CD4-positive, alpha-beta T cell (primary cell): ENCODE measurements around the gene SMIM45.
A peak's percentile ranks its signal among the peaks of the same experiment; 100 is the strongest.

Experiments used
- ATAC-seq: fragments of 200-7000 bp; cut with Tn5 transposase; one replicate; pipeline ENCODE4 v1.10.0; 2022; ENCODE audit warnings: mild to moderate bottlenecking; ENCODE audit not compliant: poor library complexity
- CTCF ChIA-PET: fragments of 350-600 bp; sonication (Branson Sonifier 250); formaldehyde crosslinking; loops from one replicate; lab custom pipeline; 2021; ENCODE audit warnings: antibody characterized with exemption, inconsistent platforms; lab: Charles Lee
- POLR2A ChIA-PET: fragments of 350-600 bp; sonication (Branson Sonifier 250); formaldehyde crosslinking; loops from one replicate; lab custom pipeline; 2021; ENCODE audit warnings: antibody characterized with exemption, inconsistent platforms; lab: Charles Lee
- DNase-seq, 14 experiments: peaks; one replicate each; pipeline ENCODE4 v3.0.0-alpha.2; 2013 to 2020; ENCODE audit warnings: mixed read lengths in 2 of 14
- H3K27ac ChIP-seq, 2 donors: one replicate each; pipeline versions ENCODE4 v1.5.1 to v1.7.0; 2013; ENCODE audit warnings: low read length in 2 of 2, low read depth in 1 of 2, mild to moderate bottlenecking in 1 of 2
- H3K27me3 ChIP-seq, 2 experiments: 1 replicate in 1 of 2; 2 replicates in 1 of 2; pipeline versions ENCODE4 v1.6.1 to v1.7.0; 2013; ENCODE audit warnings: low read length in 2 of 2, control low read depth in 1 of 2, mild to moderate bottlenecking in 1 of 2, moderate library complexity in 1 of 2; ENCODE audit not compliant: insufficient read depth in 2 of 2, control insufficient read depth in 1 of 2
- H3K36me3 ChIP-seq: one replicate; pipeline ENCODE4 v1.6.1; 2013; ENCODE audit warnings: low read length, control low read depth; ENCODE audit not compliant: insufficient read depth
- H3K4me1 ChIP-seq: one replicate; pipeline ENCODE4 v1.6.1; 2013; ENCODE audit warnings: low read length, control low read depth; ENCODE audit not compliant: insufficient read depth
- H3K4me3 ChIP-seq: one replicate; pipeline ENCODE4 v1.5.1; 2013; ENCODE audit warnings: mild to moderate bottlenecking, low read length, moderate library complexity
- H3K9me3 ChIP-seq, 2 experiments: 1 replicate in 1 of 2; 2 replicates in 1 of 2; pipeline versions ENCODE4 v1.6.1 to v1.7.0; 2013; ENCODE audit warnings: low read length in 2 of 2, mild to moderate bottlenecking in 2 of 2, control low read depth in 1 of 2, moderate library complexity in 1 of 2; ENCODE audit not compliant: control insufficient read depth in 1 of 2, insufficient read depth in 1 of 2
- H3K27ac Mint-ChIP-seq: one replicate; pipeline ENCODE4 v1.8.0; 2020; ENCODE audit warnings: mixed read lengths
- H3K27me3 Mint-ChIP-seq: one replicate; pipeline ENCODE4 v1.8.0; 2021; ENCODE audit warnings: mixed read lengths
- H3K36me3 Mint-ChIP-seq: one replicate; pipeline ENCODE4 v1.8.0; 2021; ENCODE audit warnings: low read depth, mixed read lengths
- H3K4me1 Mint-ChIP-seq: one replicate; pipeline ENCODE4 v1.8.0; 2021; ENCODE audit warnings: low read depth, mixed read lengths
- H3K4me3 Mint-ChIP-seq: one replicate; pipeline ENCODE4 v1.8.0; 2020; ENCODE audit warnings: mild to moderate bottlenecking, mixed read lengths
- H3K9me3 Mint-ChIP-seq: one replicate; pipeline ENCODE4 v1.8.0; 2020; ENCODE audit warnings: mixed read lengths
- CTCF ChIP-seq: fragments of 200-600 bp; IDR thresholded peaks from one replicate; pipeline ENCODE4 v1.8.0; 2022; ENCODE audit warnings: antibody characterized with exemption, mild to moderate bottlenecking
- intact Hi-C, 2 experiments: fragments of 100-400 bp; cut with DNase I in 1 of 2; cut with micrococcal nuclease in 1 of 2; formaldehyde crosslinking; loops; one replicate each; pipeline versions ENCODE4 v1.15.1 to v1.9.0; 2023 to 2025; cut with DNase I, micrococcal nuclease

The SMIM45 gene

DNA sequence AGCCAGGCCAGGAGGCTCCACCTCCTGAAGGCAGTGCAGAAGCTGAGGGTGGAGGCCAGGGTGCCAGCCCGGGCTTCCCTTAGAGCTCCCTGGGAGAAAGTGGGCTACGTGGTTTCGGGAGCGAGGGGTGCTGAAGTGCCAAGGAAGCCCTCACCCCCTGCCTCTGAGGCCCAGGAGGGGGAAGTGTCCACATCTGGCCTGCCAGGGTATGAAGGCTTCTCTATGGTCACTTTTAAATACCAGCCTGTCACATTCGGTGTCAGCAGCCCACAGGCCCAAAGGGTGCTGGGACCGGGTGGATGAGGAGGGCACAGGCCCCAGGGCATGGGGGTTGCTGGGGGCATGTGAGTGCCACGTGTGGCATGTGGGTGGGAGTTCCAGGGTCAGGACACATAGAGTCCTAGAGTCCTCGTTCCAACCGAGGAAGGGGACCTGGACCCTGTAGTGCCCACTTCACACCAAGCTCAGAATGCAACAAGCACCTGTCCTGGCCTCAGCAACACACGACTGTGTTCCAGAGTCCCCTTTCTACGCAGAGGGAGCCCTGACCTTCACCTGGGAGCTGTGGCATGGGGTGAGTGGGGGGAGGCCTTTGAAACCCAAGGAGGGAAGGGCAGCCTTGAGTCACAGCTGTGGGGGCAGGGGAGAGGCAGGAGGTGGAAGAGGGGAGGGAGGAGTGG is 38.8 kb upstream of the SMIM45 start:
- Mint-ChIP-seq H3K27me3 (peaks cover 63% of the 10 kb centered on the region), H3K9me3 (no peaks in the 10 kb centered on the region), H3K4me1 (peaks cover 30% of the 10 kb centered on the region), H3K27ac (no peak overlapping the region), H3K36me3 (no peaks in the 10 kb centered on the region), H3K4me3 (peak overlapping the region; percentile 76)
- Histone ChIP-seq H3K4me3 (no peak overlapping the region), H3K27me3 (peaks cover 47 to 51% of the 10 kb centered on the region in 2 experiments), H3K9me3 (peaks cover 0 to 31% of the 10 kb centered on the region in 2 experiments), H3K27ac (no peak overlapping the region), H3K36me3 (no peaks in the 10 kb centered on the region), H3K4me1 (peaks cover 46% of the 10 kb centered on the region)
- ChIA-PET CTCF (interaction anchor here (1.6 to 2.1 kb wide), 2 partner anchors 13 to 216 kb away, joined by 8 to 13 read pairs; partner anchors contain the start of gene TNFRSF13C), POLR2A (interaction anchor here (1.6 kb wide), 1 partner anchor 27 kb away, joined by 8 read pairs; no protein-coding TSS in a partner anchor)
- ATAC-seq (no peak), DNase-seq (no peak)
- no peak for TF ChIP-seq CTCF
- intact Hi-C loops, result no loop called here

DNA sequence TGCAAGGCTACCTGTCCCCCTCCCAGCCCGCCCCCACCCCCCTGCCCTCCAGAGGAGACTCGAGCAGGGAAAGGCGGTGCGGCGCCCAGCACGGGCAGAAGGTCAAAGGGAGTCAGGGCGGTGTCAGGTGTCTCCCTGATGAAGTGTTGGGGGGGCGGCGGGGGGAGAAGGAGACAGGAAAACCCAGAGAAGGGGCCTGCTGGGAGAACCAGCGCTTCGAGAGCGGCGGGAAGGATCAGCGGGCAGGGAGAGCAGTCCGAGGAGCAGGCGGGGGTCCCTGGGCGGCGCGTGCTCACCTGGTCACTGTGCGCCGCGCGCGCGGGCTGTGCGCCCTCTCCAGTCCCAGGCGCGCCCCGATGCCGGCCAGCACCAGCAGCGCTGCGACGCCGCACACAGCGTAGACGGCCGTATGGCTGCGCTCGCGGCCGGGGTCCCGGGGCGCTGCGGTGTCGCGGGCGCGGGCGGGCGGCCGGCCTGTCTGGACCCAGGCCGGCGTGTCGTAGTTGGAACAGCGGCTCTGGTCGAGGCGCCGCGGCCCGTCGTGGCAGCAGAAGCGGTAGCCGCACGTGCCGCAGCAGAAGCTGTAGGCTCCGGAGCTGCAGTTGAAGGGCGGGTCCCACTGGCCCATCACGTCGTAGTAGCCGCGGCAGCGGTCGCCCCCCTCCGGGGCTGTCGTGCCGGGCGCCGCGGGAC is 38.0 kb upstream of the SMIM45 start:
- peaks cover 47 to 49% of the 10 kb centered on the region in 2 experiments for H3K27me3 ChIP-seq
- no peak for DNase-seq
- H3K36me3 ChIP-seq, result no peaks in the 10 kb centered on the region
- no peaks in the 10 kb centered on the region for H3K9me3 Mint-ChIP-seq
- H3K27me3 Mint-ChIP-seq, result peaks cover 57% of the 10 kb centered on the region
- H3K9me3 ChIP-seq, result peaks cover 0 to 31% of the 10 kb centered on the region in 2 experiments
- H3K4me1 Mint-ChIP-seq, result peaks cover 25% of the 10 kb centered on the region
- ATAC-seq, result no peak
- TF ChIP-seq CTCF, result no peak
- POLR2A ChIA-PET, result interaction anchor here (1.0 kb wide), 1 partner anchor 26 kb away, joined by 3 read pairs; no protein-coding TSS in a partner anchor
- H3K36me3 Mint-ChIP-seq, result no peaks in the 10 kb centered on the region
- H3K27ac ChIP-seq, result no peak overlapping the region
- no peak overlapping the region for H3K27ac Mint-ChIP-seq
- intact Hi-C loops, result no loop called here
- H3K4me3 Mint-ChIP-seq, result no peak overlapping the region
- H3K4me1 ChIP-seq, result peaks cover 46% of the 10 kb centered on the region
- CTCF ChIA-PET, result interaction anchor here (1.6 kb wide), 1 partner anchor 12 kb away, joined by 13 read pairs; the partner anchor contains the start of gene TNFRSF13C
- H3K4me3 ChIP-seq, result no peak overlapping the region

DNA sequence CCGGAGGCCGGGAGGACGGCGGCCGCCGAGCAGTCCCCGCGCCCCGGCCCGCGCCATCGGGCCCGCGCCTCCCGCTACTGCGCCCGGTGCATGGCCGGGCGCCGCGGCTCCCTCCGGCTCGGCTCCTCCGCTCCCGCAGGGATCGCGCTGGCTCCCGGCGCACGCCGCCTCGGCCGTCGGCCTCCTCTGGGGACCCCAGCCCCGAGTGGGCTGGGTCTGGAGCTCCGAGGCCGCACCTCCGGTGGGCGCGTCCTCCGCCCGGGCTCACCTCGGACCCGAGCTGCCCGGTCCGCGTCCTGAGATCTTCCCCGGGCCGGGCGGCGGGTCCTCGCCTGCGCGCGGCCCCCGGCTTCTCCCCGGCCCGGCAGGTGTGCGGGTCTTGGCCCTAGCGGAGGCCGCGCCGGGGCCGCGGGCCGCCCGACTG is 37.3 kb upstream of the SMIM45 start:
- peaks cover 46% of the 10 kb centered on the region for H3K4me1 ChIP-seq
- H3K27ac Mint-ChIP-seq, result no peak overlapping the region
- peaks cover 50% of the 10 kb centered on the region for H3K27me3 Mint-ChIP-seq
- H3K27me3 ChIP-seq, result peaks cover 44 to 47% of the 10 kb centered on the region in 2 experiments
- no peak overlapping the region for H3K27ac ChIP-seq
- TF ChIP-seq CTCF, result no peak
- DNase-seq (no peak), ATAC-seq (no peak)
- H3K4me1 Mint-ChIP-seq, result peaks cover 21% of the 10 kb centered on the region
- POLR2A ChIA-PET, result interaction anchor here (1.0 kb wide), 1 partner anchor 26 kb away, joined by 3 read pairs; no protein-coding TSS in a partner anchor
- no peaks in the 10 kb centered on the region for H3K9me3 Mint-ChIP-seq
- H3K36me3 Mint-ChIP-seq, result no peaks in the 10 kb centered on the region
- H3K9me3 ChIP-seq, result peaks cover 0 to 28% of the 10 kb centered on the region in 2 experiments
- intact Hi-C loops, result no loop called here
- H3K4me3 ChIP-seq, result no peak overlapping the region
- no peaks in the 10 kb centered on the region for H3K36me3 ChIP-seq
- CTCF ChIA-PET, result no interaction called here
- no peak overlapping the region for H3K4me3 Mint-ChIP-seq
